ENCODE results near the gene APCDD1.

The APCDD1 gene

DNA sequence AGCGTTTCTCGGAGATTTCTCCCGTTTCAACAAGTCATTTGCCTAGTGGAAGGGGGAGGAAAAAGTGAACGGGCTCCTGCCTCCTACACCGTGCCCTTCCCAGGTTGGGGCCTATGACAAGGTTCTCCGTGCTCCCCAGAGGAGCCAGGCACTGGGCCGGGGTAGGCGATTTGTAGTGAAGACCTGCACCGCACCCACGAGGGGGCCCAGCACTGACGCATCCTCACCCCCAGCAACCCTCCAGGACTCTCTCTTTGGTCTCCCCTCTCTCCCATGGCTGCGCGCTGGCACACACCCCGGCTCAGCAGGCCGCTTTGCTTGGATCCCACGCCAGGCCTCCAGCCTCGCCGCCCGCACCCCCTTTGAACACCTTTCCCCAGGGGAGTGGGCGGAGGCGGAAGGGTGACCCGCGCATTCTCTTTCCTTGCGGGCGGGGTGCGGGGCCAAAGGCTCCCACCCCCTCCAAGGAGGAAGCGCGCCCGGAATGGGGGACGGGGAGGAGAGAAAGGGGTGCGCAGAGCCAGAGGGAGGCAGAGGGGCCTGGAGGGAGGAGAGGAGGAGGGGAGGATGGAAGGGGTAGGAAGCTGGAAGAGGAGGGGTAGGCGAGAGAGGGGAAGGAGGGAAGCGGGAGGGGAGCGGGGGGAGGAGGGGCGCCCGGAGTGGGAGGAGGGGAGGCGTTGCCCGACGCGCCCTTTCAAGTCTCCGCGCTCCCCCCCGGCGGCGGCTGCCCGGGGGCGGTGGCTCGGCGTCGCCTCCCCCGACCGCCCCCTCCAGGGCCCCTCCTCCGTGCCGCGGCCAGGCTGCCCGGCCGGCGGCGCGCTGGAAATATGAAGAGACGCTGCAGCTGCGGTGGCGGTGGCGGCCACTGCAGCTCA lies at the start of gene APCDD1:
TSS of gene APCDD1 (plus strand) at position 830 of the 875 bp plus-strand sequence. CDS start 347 bp downstream, outside the sequence.
- DNase-seq: peak; percentile 80

DNA sequence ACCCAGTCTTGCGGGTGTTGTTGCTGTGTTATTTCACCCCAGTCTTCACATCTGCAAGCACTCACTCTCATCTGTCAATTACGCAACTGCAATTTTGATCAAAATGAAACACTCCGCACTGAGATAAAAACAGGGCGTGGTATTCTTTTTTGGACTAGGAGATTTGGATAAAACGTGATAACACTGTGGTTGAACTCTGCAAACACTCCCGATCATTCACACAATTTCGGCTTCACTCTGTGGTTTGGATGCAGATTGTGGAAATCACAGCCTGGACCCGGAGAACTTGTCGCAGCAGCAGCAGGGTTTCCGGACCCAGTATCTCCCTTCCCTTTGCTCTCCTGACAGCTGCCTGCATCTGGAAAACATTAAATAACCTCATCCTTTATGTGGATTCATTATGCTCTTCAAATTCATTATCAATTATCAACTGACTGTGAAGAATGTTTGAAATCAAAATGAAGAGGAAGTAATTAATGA lies 49.4 kb upstream of the APCDD1 start:
- DNase-seq: no peak

DNA sequence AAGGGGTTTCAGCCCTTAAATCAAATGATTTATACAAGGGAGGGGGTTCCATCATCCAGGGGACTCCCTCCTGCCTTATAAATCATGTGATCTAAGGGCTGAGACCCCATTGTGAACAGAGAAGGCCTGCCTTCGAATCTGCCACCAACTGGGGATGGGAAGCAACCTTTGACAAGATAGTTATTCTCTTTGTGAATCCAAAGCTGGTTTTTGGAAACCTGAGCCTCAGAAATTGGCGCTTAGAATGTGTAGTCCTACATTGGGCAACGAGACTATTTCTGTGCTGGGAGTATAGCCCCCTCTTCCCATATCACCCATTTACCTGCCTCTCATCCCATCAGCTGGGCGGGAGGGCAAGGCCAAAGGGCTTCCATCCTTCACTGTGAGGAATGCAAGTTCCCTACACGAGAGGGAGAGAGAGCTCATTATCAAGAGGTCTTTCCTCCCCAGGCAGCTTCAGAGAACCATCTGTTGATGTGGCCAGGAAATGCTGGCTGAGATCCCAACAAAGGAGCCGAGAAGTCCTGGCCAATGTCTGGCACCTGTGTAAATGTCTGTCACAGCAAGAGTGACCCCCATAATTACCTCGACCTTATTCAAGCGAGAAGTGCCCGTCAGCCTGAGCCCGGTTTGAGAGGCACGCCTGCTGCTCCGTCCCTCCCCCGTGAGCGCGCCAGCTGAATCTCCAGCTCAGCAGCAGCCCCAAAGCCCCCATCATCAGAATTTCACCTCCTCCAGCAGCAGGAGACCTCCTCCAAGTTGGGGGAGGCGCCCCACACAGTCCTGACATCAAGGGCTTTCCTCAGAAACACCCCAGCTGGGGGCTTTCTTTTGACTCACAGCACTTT lies 48.4 kb upstream of the APCDD1 start:
- DNase-seq: peak; percentile 79

DNA sequence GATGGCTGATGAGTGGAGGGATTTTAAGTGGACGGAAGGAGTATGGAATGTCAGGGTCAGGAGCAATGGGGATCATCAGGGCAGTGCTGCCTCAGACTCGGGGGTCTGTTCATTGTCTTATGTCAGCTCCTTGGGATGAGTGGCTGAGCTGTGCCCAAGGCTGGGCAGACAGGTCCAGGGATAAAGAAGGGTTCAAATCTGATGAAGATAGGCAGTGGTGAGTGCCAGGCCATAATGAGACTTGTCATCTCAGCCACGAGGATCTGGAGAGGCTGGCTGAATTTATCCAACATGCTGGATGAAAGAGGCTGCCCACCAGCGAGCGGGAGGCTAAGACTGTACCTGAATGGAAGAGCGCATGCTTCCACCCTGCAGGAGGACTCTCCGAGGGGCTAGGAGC lies 46.3 kb upstream of the APCDD1 start:
- DNase-seq: no peak

DNA sequence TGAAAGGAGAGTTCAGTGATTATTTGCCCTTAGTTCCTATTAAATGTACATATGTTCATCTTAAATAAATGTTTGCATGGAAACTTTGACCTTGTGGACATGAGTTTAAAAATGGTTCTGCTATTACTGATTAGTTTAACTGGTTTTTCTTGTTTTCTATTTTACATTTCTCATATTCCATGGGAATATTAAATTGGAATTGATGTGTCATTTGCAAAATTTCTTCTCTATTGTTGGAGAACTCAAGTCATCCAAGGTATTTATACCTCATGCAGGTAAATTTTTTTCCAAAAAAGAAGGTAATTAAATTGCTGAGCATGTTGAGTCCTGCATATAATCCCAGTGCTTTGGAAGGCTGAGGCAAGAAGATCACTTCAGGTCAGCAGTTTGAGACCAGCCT lies 45.4 kb upstream of the APCDD1 start:
- DNase-seq: no peak

DNA sequence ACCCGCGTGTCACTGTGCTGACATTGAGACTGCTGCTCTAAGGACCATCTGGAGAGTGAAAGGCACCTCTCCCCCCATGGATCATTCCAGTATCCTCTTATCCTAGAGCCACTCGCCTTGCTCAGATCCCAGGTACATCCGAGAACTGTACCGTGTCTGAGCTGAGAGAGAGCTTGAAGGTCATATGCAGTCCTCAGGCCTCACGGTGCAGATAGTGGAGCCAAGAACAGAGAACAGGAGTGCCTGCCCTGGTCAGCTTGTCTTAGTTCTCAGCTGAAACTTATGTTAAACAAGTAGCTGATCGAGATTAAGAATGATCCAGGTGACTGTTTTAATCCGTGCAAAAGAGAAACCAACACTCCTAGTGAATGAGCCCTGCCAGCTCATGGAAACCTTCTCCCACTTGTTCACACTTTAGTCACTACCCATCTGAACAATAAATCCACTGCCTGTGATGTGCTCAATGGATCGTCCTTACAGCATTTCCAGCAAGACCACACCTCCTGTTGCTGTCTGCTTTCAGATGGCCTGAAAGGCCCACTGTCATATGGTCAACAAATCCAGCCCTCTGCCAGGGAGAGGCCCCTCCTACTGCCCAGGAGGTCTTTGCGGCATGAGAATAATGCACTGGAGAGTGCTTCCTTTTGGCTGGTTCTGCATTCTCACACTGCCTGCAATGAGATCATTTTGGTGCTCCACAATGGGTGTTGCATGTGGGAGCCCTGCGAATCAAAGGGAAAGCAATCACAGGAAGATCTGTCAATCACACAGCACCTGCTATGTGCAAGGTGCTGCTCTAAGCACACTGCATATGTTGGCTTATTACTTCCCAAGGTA lies 43.7 kb upstream of the APCDD1 start:
- DNase-seq: peak; percentile 76

DNA sequence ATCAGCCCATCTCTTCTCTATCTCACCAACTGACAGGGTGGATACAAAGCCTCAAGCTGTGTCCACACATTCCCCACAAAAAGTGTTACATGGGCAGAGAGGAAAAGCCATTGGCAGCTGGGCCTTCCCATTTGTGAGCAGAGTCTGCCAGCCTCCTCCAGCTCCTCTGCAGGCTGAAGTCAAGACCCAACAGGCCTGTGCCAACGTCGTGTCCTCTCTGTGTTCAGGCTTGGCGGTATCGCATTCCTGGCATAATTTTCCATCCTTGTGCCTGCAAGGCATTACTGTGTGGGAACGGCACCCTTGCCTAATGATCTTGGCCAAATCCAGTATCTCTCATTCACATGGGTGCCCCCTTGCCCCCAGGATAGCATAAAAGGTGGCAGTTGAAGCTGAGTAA lies 41.5 kb upstream of the APCDD1 start:
- no peak for DNase-seq

DNA sequence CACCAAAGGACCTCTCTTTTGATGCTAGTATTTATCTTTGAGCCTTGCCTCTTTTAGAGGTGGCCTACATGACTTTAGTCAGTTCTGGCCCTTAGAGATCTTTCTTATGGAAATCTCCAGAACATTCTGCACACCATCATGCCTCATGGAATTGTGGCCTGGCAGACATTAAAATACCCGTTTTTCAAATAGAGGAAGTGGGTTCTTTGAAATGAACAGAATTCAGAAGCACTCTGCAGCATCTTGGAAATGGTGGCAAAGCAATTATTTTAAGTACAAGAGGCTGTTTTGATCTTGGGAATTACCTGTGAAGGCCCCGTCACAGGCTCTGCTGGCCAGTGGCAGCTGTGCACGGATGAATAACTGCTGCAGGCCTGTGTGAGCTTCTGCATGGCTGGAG lies 40.7 kb upstream of the APCDD1 start:
- DNase-seq: no peak

DNA sequence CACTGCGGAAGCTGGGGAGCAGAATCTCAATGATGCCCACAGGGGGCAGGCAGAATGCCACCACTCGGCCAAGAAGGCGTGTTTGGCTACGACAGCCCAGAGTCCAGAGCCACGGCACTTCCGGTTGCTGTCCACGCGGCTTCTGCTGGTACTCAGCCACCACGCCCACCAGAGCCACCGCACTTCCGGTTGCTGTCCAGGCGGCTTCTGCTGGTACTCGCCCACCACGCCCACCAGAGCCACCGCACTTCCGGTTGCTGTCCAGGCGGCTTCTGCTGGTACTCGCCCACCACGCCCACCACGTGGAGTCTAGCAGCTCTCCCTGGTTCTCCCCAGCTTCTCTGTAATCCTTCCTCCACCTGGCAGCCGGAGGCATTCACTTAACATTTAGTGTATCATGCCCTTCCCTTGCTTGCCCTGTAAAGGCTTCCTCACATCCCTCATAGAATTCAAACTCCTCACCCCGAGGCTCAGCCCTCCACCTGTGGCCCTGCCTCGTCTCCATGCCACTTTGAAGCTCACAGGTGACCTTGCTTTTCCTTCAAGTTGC lies 40.1 kb upstream of the APCDD1 start:
- no peak for DNase-seq

DNA sequence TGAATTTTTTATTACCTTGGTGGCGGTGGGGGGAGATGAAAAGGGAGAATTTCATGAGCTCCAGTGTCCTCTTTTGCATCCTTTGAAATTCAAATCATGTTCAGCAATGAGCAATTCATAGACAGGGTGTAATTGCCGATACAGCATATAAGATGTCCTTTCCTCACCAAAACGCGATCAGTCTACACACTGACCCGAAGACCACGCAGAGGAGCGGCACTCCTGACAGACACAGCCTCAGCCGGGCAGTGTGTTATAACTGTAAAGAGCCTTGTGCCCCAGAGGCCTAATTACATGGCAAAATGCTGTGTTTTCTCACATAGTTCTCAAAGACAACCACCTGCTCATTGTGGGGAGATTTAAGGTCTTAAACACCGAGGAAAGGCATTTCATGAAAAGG lies 38.4 kb upstream of the APCDD1 start:
- DNase-seq: no peak

DNA sequence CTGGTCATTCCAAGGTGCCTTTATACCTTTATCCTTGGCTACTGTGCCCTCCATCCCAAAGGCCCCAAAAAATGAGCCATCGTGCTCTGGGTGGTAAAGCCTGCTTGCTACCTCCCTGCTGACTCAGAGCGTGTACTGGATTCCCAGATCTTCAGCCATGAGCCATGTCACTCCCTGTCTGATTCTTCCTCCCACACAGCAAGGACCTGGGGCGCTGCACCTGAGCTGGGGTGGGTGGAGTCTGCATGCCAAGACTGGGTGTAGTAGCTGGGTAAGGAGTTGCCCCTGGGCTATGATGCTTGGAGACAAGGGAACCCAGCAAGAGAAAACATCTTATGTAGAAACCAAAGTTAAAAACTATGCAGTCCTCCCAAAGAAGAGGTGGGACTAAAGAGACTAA lies 37.2 kb upstream of the APCDD1 start:
- DNase-seq: no peak

DNA sequence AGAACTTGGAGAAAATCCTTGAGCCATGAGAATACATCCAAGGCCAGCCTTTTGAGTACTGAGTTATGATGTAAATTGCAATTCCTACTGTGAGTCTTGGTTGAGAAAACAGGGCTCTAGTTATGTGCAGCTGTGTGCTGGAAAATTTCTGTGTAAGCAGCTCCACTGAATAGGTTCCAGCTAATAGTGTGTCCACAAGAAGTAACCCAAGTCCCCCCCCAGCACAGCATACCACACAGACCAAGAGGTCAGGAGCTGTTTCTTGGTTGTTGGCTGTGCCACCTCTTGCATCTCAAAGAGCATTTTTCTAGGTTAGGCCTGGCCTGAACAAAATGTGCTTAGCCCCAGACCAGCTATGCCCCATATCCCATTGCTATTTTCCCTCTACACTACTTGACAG lies 36.8 kb upstream of the APCDD1 start:
- DNase-seq: no peak

DNA sequence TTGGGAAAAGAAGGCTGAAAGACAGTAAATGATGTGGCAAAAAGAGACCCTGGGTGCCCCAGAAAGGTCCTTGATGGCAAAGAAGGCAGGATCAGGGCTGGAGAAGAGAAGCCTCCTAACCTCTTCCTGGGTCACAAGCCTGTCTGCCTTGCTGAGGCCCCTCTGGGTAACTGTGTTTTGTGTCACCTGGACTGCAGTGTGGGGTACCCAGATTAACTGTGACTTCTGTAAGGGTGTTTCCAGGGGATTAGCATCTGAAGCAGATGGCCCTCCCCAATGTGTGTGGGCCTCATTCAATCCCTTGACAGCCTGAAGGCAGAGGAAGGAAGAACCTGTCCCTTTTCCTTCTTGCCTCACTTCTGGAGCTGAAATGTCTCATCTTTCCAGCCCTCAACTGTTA lies 35.6 kb upstream of the APCDD1 start:
- DNase-seq: no peak

DNA sequence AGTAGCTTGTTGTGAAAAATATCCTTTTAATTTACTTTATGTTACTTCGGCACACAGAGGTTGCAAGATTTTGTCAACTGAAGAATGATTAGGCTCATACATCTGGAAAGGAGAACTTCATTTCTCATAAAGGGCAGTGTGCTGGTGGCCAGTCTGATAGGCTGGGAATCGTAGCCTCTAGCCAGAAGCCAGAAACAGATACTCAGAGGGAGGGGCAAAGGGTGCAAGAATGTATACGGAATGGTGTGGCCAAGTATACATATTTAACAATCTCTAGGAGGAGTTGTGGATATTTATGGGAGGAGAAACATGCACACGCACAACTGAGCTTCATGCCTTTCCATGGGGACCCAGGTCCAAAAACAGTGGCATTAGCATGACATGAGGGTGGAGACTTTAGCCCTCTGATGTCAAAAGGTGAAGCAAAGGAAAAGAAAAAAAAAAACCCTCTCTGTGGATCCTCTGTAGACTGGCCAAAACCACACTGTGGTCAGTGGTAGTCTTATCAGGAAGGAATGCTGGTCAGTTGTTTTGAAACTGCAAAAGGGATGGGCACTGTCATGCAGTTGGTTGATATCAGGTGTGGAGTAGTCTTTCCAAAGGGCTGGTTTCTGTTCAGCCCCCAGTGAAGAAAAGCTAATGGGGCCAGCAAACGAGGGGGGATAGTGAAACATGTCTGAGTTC lies 34.9 kb upstream of the APCDD1 start:
- DNase-seq: no peak

DNA sequence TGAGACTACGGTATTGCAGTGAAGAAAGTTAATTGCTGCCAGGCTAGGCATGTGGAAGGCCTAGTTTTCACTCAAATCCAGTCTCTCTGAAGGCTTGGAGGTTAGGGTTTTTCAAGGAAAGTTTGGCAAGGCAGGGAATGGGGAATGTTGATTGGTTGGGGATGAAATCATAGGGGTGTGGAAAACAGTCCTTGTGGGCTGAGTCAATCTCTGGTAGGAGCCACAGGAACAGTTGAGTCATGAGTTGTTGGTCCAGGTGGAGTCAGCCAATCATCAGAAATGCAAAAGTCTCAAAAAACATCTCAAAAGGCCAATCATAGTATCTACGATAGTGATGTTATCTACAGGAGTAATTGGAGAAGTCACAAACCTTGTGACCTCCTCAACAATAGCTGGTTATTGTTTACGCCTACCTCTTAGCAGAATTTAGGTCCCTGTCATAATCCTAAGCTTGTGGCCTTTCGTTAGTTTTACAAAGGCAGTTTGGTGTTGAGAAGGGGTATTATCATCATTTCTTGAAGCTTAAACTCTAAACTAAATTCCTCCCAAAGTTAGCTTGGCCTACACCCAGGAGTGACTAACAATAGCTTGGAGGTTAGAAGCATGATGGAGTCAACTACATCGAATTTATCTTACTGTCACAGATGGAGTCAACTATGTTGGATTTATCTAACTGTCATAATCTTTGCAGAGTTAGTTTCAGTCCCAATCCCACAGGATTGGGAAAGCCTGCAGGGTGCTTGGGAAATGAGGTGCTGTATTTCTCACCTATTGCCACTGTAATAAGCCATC lies 33.7 kb upstream of the APCDD1 start:
- DNase-seq: no peak

DNA sequence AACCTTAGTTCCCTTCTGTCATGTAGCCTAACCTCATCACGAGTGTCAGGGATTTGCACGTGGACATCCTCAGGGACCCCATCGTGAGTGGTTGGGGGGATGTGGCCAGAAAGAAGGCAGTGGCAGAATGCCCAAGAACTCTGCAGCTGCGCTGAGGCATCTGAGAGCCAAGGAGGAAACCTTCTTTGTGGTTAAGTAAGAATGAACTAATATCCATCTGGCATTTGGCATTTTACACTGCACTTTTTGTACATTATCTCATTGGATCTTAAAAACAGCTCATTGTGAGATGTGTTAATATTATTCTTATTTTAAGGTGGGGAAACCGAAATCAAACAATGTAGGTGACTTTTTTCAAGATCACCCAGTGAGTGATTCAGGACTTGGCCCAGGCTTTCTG lies 32.6 kb upstream of the APCDD1 start:
- DNase-seq: peak; percentile 86

DNA sequence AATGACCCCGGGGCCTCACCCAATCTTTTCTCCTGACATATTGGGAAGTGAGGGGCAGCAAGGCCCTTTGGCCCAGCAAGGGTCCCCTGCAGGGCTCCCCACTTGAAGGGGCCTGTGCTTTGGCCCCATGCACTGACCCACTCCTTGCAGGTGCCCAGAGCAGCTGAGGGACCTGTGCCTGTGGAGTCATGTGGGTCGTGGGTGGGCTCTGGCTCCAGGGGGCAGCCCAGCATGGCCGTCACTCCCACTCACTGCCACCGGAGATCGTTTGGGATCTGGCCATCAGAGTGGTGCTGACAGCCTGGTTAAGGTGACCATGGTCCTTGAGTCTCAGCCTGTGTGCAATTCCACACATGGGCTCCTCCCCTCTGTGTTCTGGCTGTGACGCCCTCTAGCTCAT lies 31.7 kb upstream of the APCDD1 start:
- DNase-seq: peak; percentile 42

DNA sequence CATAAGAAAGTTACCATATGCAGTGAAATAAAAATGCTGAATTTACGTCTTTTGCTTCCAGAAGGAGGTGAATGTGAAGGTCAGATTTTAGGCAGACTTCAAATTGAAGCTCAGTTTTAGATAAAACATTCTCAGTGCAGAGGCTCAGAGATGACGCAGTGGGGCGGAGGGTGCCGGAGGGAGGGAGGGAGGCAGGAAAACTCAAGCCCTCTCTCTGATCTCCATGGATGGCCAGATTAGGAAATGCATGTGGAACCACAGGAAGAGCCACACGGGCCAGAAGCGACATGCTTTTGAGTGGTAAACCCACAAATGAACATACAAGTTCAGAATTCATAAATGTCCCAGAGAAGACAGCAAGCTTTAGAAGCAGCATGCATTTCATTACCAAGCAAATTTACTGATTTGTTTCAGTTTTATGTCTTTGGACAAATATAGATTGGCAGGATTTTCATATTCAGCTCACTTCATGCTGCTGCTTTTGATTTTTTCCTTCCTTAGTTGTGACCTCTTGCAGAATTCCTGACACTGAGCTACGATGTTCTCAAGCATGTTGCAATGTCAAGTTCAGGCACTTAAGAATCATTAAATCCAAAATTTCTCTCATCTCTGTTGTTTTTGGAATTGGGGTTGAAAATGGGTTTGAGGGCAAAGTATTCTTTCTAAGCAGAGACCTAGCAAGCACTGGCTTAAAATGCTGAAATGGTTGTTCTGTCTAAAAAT lies 29.7 kb upstream of the APCDD1 start:
- DNase-seq: peak; percentile 44

DNA sequence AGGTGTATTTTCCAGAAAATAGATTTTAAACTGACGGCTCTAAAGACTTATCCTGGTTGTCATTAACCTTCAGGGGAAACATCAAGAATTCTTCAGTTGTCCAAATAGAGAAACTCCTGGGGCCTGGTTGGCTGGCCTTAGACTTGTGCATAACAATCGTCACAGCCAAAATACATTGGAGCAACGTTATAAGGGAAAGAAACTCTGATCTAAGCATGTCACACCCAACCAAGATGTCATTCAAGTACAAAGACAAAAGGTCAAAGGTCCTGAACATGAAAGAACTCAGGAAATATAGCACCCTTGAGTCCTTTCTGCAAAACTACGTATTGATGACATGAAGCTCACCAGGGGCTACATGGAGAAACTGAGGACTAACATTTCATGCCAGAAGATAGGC lies 23.8 kb upstream of the APCDD1 start:
- no peak for DNase-seq

DNA sequence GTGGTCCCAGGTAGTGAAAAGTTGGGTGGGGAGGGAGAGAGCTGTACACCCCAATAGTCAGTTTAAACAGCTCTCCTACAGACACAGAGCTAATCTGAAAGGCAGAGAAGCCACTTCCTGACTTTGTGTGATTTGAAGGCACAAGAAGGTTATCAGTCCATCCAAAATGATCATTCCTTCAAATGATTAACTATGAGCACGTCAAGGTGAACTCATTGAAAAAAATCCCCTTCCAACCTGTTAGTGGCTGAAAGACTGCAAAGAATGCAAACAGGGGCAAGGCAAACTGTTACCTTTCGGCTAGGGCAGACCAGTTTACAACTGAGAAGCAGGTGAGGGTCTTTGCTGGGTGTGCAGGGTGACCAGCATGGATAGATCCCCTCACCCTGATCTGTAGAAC lies 22.8 kb upstream of the APCDD1 start:
- no peak for DNase-seq

DNA sequence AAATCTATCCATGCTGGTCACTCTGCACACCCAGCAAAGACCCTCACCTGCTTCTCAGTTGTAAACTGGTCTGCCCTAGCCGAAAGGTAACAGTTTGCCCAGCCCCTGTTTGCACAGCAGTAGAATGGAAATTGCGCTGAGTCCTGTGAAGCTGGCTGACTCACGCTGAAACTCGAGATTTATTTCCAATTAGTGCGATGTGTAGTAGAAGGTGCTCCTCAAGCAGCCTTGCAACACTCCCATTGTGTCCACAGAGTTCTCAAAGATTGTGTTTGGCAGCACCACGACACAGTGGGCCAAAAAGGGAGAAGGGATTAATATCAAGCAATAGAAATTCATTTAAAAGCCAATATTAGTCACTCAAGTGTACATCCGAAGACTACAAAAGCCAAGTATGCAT lies 21.7 kb upstream of the APCDD1 start:
- peak; percentile 41 for DNase-seq

Measured in RPMI8226 (cell line).